Measurements from ENCODE around the gene IFNAR2. TPM values are rescaled to one million over a fixed set of nuclear protein-coding genes. Genes with fewer than 3 reads are reported as not detected.
A peak's percentile ranks its signal among the peaks of the same experiment; 100 is the strongest.

IFNAR2 gene
- 55.2 TPM for total RNA-seq

GRCh38 chr21:33229784-33230544 is at the start of gene IFNAR2:
Gene IFNAR2, plus strand, starts transcription at chr21:33229938. Its CDS starts 11,985 bp downstream, at chr21:33241923.
- peak; percentile 79 for DNase-seq (ENCODE audit: low spot score)

- no peak for DNase-seq (ENCODE audit: low spot score)
Measured at GRCh38 chr21:33185852-33186251, 43.9 kb upstream of the IFNAR2 start.

DNA sequence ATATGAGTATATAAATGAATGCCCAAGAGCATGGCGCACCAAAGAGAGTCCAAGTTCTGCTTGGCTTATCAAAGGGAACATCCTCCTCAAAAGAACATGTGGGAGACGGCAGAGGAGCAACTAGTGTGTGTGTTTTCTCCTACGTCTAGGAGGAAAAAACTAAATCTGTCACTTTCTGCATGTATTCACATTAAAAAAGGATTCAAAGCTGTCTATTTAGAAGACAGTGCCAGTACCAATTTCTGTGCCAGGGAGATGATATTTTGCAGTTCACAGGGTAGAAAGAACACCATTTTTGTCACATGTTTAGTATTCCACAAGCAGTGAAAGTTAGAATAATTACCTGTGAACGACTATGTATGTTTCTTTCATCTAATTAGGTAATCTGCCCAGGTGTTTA is 42.5 kb upstream of the IFNAR2 start:
- DNase-seq (ENCODE audit: low spot score) = no peak

DNA sequence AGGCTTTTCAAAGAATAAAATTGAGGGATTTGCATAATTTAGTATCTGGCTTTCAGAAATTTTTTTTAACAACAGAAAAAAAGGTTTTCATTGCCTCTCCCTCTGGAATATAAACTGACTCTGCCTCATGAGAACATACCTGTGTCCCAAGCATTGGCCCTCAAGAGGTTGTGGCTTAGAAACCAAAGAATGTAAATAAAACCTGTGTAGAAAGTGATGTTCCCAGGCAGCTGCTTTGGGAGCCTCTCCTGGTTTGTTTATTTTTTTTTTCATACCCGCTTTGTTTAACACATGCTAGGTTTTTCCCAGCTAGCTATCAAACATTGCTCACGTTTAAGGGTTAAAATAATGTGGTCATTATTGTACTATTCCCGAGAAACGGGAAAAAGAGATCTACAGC is 40.5 kb upstream of the IFNAR2 start:
- DNase-seq (ENCODE audit: low spot score) = no peak

DNA sequence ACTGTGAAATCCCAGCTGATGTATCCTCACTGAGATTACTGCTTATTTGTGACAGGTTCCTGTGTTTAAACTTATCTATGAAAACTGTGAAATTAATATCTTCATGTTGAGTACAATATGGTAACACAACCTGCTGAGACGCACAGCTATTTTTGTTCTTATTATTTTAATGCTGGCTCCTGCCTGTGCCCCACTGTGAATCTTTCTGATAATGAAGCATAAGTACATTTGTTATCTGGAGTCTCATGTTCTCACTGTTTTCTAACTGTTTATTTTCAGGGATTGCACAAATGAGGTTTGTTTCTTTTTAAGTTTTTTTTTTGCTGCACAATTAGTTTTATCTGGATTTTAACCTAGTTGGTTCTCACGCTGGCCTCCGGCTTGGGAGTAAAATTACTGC is 39.9 kb upstream of the IFNAR2 start:
- DNase-seq (ENCODE audit: low spot score) = no peak

- peak; percentile 62 for DNase-seq (ENCODE audit: low spot score)
Measured at GRCh38 chr21:33196941-33197374, 32.8 kb upstream of the IFNAR2 start.

DNA sequence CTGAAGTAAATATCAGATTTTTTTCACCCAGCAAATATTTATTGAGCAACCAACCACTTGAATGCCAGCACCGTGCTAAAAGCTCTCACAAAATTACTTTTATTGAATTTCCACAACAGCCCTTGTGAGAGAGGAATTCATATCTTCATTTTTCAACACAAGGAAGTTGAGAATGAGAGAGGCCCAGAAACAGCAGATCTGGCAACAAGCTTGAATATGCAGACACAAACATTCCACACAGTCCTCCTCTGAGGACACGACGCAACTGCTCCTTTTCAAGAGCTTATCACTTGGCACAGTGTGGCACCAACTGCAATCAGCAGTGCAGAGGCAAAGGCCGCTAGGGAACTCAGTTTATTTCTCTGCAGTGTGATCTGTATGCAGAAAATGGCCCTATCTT is 32.2 kb upstream of the IFNAR2 start:
- DNase-seq (ENCODE audit: low spot score) = no peak

- DNase-seq (ENCODE audit: low spot score) = peak; percentile 59
Measured at GRCh38 chr21:33198346-33199099, 31.2 kb upstream of the IFNAR2 start.

GRCh38 chr21:33199100-33199464 is 30.7 kb upstream of the IFNAR2 start:
- no peak for DNase-seq (ENCODE audit: low spot score)

- DNase-seq (ENCODE audit: low spot score) = peak; percentile 89
Measured at GRCh38 chr21:33199516-33200217, 30.1 kb upstream of the IFNAR2 start.

GRCh38 chr21:33201956-33202355 is 27.8 kb upstream of the IFNAR2 start:
- DNase-seq (ENCODE audit: low spot score) = no peak

- DNase-seq (ENCODE audit: low spot score) = no peak
Measured at GRCh38 chr21:33202464-33203363, 27.0 kb upstream of the IFNAR2 start.

DNA sequence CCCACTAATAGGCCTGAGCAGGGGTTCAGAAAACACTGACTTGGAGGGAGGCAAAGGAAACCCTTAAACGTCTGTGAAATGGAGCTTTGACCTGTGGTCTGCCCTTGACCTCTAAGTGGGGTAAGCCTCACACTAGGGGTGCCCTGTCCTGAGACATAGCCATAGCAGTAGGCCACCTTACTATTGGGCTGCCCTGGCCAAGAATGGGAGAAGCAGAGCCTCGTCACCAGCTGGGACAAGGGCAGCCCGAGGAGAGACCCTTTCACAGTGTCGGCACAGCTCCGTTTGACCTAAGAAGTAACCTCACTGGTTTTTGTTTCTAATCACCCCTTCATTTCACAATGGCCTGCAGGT is 26.4 kb upstream of the IFNAR2 start:
- no peak for DNase-seq (ENCODE audit: low spot score)

DNA sequence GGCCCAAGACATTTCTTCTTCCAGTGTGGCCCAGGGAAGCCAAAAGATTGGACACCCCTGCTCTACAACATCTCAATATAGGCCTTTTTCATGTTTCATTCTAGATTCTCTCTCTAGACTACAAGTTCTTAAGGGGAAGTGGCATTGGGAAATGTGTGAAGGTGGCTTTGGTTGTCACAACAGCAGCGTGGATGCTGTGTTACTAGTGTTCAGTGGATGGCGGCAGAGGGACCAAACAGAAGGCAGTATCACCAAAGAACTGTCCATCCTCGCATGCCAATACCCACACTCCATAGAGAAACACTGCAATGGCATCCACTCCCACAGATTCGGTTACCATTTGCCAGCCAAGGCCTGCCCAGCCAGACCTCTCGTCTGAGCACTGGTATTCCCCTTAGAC is 24.3 kb upstream of the IFNAR2 start:
- no peak for DNase-seq (ENCODE audit: low spot score)

GRCh38 chr21:33206771-33207281 is 22.9 kb upstream of the IFNAR2 start:
- DNase-seq (ENCODE audit: low spot score) = no peak

DNA sequence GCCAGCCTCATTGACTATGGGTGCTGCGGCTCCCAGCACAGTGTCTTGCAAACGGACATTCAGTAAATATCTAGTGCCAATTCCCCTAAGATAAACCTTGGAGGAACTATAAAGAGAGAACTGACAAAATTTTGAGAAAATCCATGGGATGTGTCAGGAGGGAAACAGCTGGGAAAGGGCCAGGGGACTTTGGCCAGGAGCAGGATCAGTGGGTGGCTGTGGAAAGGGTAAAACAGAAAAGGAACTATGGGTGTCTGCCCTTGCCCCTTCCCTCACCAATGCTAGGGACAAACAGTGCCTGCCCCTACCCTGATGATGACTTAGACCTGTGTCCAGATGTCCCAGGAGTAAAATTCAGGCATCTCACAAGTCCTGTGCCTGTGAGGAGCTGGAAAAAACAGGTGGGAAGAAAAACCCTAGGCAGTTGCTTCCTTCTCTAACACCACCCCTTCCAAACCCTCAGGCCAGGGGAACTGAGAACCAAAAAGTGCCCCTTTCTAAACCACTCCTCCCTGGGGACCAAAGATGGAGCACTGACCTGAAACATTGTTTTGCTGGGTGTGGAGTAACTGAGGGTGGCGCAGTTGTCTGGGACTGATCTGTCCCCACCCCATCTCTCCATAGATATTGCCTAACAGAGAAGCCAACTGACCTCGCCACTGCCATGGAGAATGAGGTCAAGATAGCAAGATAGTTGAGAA is 22.1 kb upstream of the IFNAR2 start:
- DNase-seq (ENCODE audit: low spot score) = no peak

DNA sequence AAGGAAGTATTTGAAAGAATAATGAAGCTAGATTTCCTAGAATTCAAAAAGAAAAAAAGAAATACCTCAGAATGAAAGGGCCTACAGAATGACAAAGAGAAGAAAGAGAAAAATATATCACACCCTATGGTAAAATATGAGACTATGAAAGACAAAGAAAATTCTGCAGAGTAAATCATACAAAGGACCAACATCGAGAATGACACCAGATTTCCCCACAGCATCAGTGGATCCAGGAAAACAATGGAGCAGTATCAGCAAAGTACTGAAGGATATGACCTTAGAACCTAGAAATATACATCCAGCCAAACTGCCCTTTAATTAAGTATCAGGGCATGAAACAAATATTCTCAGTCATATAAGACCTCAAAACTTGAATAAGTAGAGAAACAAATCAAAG is 21.2 kb upstream of the IFNAR2 start:
- DNase-seq (ENCODE audit: low spot score) = no peak

DNA sequence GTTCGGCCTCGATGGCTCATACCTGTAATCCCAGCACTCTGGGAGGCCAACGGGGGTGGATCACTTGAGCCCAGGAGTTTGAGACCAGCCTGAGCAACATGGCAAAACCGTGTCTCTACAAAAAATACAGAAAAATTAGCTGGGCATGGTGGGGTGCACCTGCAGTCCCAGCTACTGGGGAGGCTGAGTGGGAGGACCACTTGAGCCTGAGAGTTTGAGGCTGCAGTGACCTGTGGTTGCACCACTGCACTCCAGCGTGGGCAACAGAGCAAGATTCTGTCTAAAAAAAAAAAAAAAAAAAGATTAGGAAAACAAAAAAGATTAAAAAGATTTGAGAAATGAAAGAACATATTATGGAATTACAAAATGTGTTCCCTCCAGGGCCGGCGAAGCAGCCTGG is 18.4 kb upstream of the IFNAR2 start:
- DNase-seq (ENCODE audit: low spot score) = no peak

DNA sequence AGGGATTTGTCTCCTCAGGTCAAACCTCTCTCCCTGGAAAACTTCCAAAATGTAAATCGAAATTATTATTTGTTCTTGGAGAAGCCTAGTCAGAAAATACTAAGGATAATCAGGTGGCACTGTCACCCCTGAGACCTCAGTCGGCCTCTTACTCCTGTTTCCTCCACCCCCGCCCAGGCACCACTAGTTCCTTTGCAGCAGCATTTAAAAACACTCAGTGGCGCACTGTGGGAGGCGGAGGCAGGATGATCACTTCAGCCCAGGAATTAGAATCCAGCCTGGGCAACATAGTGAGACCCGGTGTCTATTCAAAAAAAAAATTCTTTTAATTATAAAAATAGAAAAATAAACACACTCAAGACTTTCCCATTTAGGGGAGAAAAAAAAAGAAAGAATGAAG is 18.0 kb upstream of the IFNAR2 start:
- DNase-seq (ENCODE audit: low spot score) = no peak

DNA sequence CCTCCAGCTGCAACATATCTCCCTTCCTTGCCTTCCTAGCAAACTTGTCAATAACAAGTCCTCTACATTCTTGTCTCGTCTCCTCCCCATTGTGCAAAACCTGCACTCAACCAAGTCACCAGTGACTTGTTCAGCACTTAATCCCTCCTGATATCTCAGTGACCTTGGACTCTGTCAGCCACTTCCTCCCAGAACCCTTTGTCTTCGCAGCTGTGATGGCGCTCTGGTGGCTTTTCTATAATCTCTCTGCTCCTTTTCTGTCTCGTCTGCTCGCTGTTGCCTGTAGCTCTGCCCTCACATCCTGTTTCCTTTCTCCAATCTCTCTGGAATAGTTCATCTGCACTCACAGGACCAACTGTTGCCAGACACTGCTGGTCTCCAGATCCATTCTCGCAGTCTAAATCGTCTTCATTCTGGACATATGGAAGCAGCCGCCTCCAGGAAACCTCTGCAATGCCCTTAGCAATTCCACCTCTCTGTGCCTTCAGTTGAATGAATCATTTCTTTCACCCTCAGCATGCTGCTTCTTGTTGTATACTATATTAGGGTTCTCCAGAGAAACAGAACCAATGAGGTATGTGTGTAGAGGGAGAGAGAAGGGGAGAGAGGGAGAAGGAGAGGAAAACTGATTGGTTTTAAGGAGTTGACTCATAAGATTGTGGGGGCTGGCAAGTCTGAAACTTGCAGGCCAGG is 17.4 kb upstream of the IFNAR2 start:
- no peak for DNase-seq (ENCODE audit: low spot score)
